AG04449 (cell line): ENCODE measurements around the gene SPATA31C1.
"Not testable (repeated sequence)": the region's sequence is repeated elsewhere in the genome, so short reads cannot be mapped to it uniquely, and the experiment has no call there.

Source experiments
- CTCF ChIA-PET: fragments of 350-600 bp; formaldehyde crosslinking; extraction: SDS; loops from one replicate; lab custom pipeline; 2021; ENCODE audit warnings: antibody characterized with exemption; lab: Yijun Ruan, JAX
- POLR2A ChIA-PET: fragments of 400-600, 350-600 bp; formaldehyde crosslinking; extraction: SDS; loops from one replicate; lab custom pipeline; 2020; ENCODE audit warnings: antibody characterized with exemption, inconsistent platforms; lab: Yijun Ruan, JAX
- DNase-seq: peaks from one replicate; pipeline ENCODE4 v3.0.0-alpha.2; 2010; ENCODE audit warnings: low read depth, low spot score
- H3K4me3 ChIP-seq: 2 replicates; pipeline ENCODE4 v1.5.1; 2011; ENCODE audit warnings: low read depth, mild to moderate bottlenecking, control low read depth, low read length
- CTCF ChIP-seq: IDR thresholded peaks from one replicate; pipeline ENCODE4 v1.5.1; 2011; ENCODE audit warnings: mild to moderate bottlenecking, moderate library complexity, low read length, control low read depth, inconsistent platforms; ENCODE audit not compliant: insufficient read depth; ENCODE audit errors: missing control alignments

Gene SPATA31C1

GRCh38 chr9:87934444-87934843 lies 16.7 kb downstream of the SPATA31C1 start:
- POLR2A ChIA-PET, CTCF ChIA-PET, DNase-seq, H3K4me3 ChIP-seq: not testable (repeated sequence)

DNA sequence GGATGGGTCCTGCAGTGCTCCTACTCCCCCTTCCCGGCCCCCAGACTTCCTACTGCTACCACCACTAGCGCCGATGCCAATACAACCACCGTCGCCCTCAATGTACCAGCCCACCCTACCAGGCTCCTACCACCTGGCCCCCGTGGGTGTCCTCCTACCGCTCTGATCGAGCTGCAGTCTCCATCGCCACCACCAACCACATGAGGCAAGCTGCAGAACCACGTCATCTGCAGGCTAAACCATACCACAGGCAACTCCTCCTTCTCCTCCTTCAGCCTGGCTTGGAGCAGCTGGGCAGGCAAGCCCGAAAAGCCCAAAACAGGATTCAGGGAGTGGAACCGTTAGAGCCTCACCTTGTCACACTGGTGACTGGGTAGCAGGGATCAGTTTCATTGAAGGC lies 19.6 kb downstream of the SPATA31C1 start:
- CTCF ChIA-PET, H3K4me3 ChIP-seq, DNase-seq, POLR2A ChIA-PET: not testable (repeated sequence)

DNA sequence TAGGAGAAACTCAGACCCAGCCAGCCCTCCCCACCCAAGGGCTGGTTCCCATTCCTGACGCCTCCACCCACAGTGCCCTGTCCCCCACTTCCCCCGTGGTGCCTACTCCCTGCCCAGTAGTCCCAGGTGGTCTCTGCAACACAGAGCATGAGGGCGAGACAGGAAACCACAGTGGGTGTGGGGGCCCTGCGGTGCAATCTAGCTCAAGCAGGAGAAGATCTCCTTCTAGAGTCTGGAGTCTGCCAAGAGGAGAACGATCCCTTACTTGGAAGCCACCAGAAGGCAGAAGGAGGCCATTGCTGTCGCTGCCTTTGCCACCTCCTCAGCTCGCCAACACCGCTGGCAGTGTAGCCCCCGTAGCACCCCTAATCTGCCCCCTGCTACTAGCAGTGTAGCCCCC lies 20.2 kb downstream of the SPATA31C1 start:
- CTCF ChIA-PET, DNase-seq, POLR2A ChIA-PET, H3K4me3 ChIP-seq: not testable (repeated sequence)

DNA sequence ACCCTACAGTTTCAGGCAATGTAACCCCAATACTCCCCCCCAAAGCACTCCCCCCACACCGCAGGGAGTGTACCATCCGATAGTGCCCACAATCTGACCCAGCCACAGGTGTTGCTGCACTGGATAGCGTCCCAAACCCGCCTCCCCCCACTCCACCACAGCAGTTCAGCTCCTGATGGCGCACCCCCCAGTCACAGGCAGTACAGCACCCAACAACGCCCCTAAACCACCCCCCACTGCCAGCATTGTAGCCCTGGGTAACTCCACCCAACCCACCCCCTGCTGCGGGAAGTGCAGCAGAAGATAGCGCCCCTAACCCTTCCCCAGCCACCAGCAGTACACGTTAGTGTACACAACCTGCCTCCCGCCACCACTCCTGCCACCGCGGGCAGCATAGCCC lies 20.6 kb downstream of the SPATA31C1 start:
- H3K4me3 ChIP-seq, POLR2A ChIA-PET, CTCF ChIA-PET, DNase-seq: not testable (repeated sequence)

DNA sequence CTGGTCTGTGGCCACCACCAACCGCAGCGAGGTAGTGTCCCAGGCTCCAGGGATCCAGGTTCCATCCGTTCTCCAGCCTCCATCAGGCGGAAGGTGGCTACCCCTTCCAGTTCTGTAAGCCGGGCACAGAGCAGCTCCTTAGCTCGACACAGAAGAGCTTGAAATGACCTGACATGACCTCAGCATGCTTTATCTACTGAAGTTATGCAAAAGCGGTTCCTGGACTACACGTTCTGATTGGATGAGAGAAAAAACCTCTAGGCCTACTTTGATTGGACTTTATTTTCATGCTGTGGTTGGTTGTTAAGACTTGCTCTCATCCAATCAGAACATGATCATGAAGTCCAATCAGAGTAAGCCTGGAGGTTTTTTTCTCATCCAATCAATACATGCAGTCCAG lies 21.3 kb downstream of the SPATA31C1 start:
- CTCF ChIA-PET, H3K4me3 ChIP-seq, DNase-seq, POLR2A ChIA-PET: not testable (repeated sequence)

DNA sequence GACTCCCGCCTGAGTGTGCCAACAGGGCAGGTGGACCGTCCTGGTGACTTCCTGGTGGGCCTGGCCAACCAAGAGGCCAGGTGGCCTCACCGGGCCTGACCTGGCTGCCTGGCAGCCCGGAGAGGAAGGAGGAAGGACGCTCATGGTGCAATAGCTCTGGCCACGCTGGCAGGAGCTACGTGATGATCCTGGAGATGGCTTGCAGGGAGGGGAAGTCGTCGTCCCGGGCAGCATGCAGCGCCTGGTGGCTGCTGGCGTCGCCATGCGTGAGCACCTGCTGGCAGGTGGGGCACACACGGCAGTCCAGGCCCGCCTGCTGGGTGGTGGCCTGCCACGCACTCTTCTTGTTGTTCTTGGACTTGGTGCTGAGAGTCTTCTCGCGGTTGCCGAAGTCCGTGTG lies 26.3 kb downstream of the SPATA31C1 start:
- no peak for DNase-seq
- ChIA-PET CTCF (no interaction called here), POLR2A (no interaction called here)
- no peak overlapping the region for H3K4me3 ChIP-seq
- TF ChIP-seq CTCF = no peak

GRCh38 chr9:87944682-87945081 lies 26.9 kb downstream of the SPATA31C1 start:
- ChIA-PET CTCF (no interaction called here), POLR2A (no interaction called here)
- no peak overlapping the region for H3K4me3 ChIP-seq
- TF ChIP-seq CTCF = no peak
- DNase-seq = no peak

DNA sequence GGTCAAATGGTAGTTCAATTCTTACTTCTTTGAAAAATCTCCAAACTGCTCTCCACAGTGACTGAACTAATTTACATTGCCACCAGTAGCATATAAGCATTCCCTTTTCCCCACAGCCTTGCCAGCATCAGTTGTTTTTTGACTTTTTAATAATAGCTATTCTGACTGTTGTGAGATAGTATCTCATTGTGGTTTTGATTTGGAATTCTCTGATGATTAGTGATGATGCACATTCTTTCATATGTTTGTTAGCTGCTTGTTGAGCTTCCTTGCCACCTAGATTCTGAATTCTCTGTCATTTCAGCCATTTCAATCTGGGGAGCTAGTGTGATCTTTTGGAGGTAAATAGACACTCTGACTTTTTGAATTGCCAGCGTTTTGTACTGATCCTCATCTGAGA lies 32.5 kb downstream of the SPATA31C1 start:
- CTCF ChIA-PET = interaction anchor here (1.0 to 3.3 kb wide), 9 partner anchors 11 to 629 kb away, joined by 3 to 12 read pairs (median 5); no protein-coding TSS in a partner anchor

More for the DNA sequence above, 32.5 kb downstream of the SPATA31C1 start:
- DNase-seq = no peak
- no peak for TF ChIP-seq CTCF
- H3K4me3 ChIP-seq = no peak overlapping the region
- POLR2A ChIA-PET = no interaction called here
